H1 (cell line): ENCODE measurements around the gene PGF. TPM values are rescaled to one million over a fixed set of nuclear protein-coding genes. Genes with fewer than 3 reads are reported as not detected.

Experiments
- ATF2 ChIP-seq: IDR thresholded peaks from 2 replicates; pipeline ENCODE4 v1.6.1; 2012; ENCODE audit warnings: low read length, inconsistent platforms
- FOSL1 ChIP-seq: IDR thresholded peaks from 2 replicates; pipeline ENCODE4 v1.6.1; 2011; ENCODE audit warnings: mild to moderate bottlenecking, low read depth, low read length, moderate library complexity; ENCODE audit not compliant: insufficient read depth
- KDM4A ChIP-seq: IDR thresholded peaks from one replicate; pipeline ENCODE4 v1.7.1; 2012; ENCODE audit warnings: low read depth, mild to moderate bottlenecking, moderate library complexity, low read length, inconsistent platforms; ENCODE audit not compliant: severe bottlenecking
- POLR2AphosphoS5 ChIP-seq: IDR thresholded peaks from 2 replicates; pipeline ENCODE4 v1.6.1; 2011; ENCODE audit warnings: low read depth, low read length
- SIX5 ChIP-seq: IDR thresholded peaks from 2 replicates; pipeline ENCODE4 v1.6.1; 2011; ENCODE audit warnings: mild to moderate bottlenecking, low read depth, low read length
- polyA plus RNA-seq, 7 experiments: library from polyadenylated mRNA; depleted of rRNA in 3 of 7; stranded (reverse) in 5 of 7; unstranded in 2 of 7; fragments of >200 nt in 5 of 7; fragments of 200-250 nt in 2 of 7; gene quantifications; 1 replicate in 5 of 7; 2 replicates in 1 of 7; 4 replicates in 1 of 7; pipeline versions ENCODE4 v1.2.1 to v1.2.3, GENCODE V29; 2011 to 2013; ENCODE audit warnings: missing spikeins in 2 of 7, mixed read lengths in 2 of 7
- total RNA-seq: library from RNA; stranded (reverse); fragmentation: NEBNext Ultra II Directional; extraction: Animal tissue kit (Norgen Biotek cat#: 25700); gene quantifications from 2 replicates; pipeline ENCODE4 v1.2.1, GENCODE V29; 2021

Gene PGF
- total and polyA plus RNA-seq, 2 of the 8 experiments (the other 6 are each of a cell fraction or from before 2014, with no cell fraction given) = 2.1 to 4.1 TPM

DNA sequence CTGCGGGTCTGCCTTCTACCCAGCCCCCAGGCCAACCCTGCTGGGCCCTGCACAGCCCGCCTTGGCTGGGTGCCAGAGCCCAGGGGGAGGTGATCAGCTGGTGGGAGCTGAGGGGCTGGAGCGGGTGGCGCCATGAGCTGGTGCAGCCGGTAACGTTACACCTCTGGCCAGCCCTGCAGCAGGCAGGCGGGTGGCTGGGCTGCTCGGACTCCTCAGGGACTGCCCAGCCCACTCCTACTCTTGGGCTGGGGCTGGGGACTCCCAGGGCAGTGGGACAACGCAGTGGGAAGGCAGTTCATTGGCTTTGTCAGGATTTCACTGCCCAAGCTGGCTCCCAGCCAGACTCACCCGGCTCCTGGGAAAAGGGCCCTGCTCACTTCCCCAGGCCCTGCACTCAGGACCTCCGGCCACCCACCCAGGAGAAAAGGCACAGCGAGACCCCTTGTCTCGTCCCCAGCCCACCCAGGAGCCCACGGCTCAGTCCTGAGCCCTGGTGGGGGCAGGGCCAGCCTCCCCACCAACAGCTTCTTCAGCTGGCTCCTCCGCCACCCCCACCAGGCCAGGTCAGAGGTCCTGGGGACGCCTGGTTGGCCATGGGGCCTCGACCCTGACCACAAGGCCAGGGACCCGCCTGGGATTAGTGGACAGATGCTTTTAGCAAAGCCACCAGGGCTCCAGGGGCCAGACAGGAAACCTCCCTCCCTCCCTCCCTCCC lies 1.0 kb downstream of the PGF start (continued):
- TF ChIP-seq ATF2 (no peak), SIX5 (no peak), POLR2AphosphoS5 (no peak), FOSL1 (no peak), KDM4A (no peak)
